Cardiac muscle cell (in vitro differentiated cells and primary cell): ENCODE results near the gene GDPD5. TPM values are rescaled to one million over a fixed set of nuclear protein-coding genes. Genes with fewer than 3 reads are reported as not detected.

Source experiments
- DNase-seq, 2 donors: peaks; one replicate each; pipeline versions ENCODE4 v3.0.0 to v3.0.0-alpha.2; 2010 to 2017; ENCODE audit warnings: low read depth in 1 of 2, low spot score in 1 of 2
- H3K27ac ChIP-seq: fragments of 200-600 bp; sonication (generic); 2 replicates; pipeline ENCODE4 v1.5.1; 2016
- H3K27me3 ChIP-seq: fragments of 200-600 bp; sonication (generic); 2 replicates; pipeline ENCODE4 v1.6.0; 2016; ENCODE audit warnings: control low read depth
- H3K36me3 ChIP-seq: fragments of 200-600 bp; sonication (generic); 2 replicates; pipeline ENCODE4 v1.5.1; 2016; ENCODE audit warnings: control low read depth
- H3K4me1 ChIP-seq: fragments of 200-600 bp; sonication (generic); 2 replicates; pipeline ENCODE4 v1.8.1; 2017; ENCODE audit warnings: low read depth, mild to moderate bottlenecking, mixed run types
- H3K4me3 ChIP-seq: fragments of 200-600 bp; sonication (generic); 2 replicates; pipeline ENCODE4 v1.5.1; 2016; ENCODE audit warnings: mild to moderate bottlenecking
- H3K9me3 ChIP-seq: fragments of 200-600 bp; sonication (generic); 2 replicates; pipeline ENCODE4 v1.5.1; 2017; ENCODE audit warnings: low read depth, mild to moderate bottlenecking, control low read depth
- polyA plus RNA-seq: library from polyadenylated mRNA; unstranded; fragments of >200 nt; fragmentation: Nextera tagmentation; extraction: Ambion mirVana; gene quantifications from 2 replicates; pipeline ENCODE4 v1.2.1, GENCODE V29; 2016
- total RNA-seq: library from RNA; depleted of rRNA; stranded (reverse); fragments of >200 nt; gene quantifications from 2 replicates; pipeline ENCODE4 v1.2.3, GENCODE V29; 2016
- TF ChIP-seq, protein P1 (sequence below): IDR thresholded peaks from 2 replicates; pipeline ENCODE4 v1.5.1; 2012; ENCODE audit warnings: low read depth, mild to moderate bottlenecking, low read length

Gene GDPD5
- total and polyA plus RNA-seq, 2 experiments from 2014 or later, result 6.6 to 19.4 TPM

DNA sequence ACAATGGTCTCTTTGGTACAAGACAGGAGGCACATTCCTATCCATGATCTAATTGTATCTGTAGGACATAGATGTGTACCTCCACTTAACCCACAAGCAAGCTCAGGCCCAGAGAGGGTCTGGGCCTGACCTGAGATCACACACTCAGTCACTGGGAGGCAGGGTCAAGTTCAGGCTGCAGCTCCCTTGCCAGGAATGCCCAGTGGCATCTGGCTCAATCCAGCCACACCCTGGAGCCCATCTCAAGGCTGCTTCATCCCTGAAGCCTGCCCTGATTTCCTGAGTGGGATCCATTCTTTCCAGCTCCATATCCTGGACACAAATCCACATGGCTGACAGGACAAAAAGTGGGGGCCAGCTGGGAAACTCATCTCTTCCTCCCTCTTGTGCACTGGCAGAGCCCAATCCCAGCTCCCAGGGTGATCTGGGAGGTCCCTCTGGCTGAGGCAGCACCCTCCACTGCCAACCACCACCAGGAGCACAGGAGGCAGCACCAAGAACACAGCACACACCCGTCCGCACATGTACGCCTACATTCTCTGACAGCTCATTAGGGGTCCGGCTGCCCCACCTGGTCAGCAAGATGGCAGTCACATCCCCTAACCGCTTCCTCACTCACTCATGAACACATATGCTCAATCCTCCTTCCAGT lies 53.5 kb downstream of the GDPD5 start:
- H3K4me1 ChIP-seq, result peaks cover 14% of the 10 kb centered on the region
- no peak for DNase-seq
- TF ChIP-seq, protein P1, sequence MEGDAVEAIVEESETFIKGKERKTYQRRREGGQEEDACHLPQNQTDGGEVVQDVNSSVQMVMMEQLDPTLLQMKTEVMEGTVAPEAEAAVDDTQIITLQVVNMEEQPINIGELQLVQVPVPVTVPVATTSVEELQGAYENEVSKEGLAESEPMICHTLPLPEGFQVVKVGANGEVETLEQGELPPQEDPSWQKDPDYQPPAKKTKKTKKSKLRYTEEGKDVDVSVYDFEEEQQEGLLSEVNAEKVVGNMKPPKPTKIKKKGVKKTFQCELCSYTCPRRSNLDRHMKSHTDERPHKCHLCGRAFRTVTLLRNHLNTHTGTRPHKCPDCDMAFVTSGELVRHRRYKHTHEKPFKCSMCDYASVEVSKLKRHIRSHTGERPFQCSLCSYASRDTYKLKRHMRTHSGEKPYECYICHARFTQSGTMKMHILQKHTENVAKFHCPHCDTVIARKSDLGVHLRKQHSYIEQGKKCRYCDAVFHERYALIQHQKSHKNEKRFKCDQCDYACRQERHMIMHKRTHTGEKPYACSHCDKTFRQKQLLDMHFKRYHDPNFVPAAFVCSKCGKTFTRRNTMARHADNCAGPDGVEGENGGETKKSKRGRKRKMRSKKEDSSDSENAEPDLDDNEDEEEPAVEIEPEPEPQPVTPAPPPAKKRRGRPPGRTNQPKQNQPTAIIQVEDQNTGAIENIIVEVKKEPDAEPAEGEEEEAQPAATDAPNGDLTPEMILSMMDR, result no peak

DNA sequence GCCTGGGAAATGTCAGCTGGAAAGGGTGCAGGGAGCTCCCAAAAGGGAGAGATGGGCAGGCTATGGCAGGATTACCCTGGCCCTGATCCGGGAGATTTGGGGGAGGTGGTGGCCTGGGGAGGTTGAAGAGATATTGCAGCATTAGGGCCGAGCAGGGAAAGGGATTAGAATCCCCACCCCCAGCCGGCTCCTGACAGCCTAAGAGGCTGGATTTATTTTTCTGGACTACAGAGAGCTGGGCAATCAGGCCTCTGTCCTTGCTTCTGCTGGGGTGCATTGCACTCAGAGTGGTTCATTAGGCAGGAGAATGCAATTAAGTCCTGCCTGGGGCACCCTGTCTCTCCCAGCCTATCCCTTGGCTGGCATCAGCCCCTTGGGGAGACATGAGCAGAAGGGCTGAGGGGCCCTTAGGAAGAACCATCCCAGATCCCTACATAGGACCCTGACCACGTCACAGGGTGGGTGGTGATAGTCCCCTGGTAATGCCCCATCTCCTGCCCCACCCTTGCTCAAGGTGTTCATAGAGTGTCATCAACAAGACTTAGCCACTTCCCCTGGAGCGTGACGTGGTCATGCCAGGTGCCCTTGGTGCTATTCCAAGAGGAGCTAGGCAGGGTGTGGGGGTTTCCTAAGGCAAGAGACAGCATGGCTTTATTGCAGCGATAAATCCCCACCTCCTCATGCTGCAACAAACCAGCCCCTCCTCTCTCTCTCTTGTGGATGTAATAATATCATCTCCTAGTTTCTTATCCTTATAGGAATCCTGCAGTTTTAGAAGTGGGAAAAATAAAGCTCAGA lies 54.4 kb downstream of the GDPD5 start:
- Histone ChIP-seq H3K36me3 (no peaks in the 10 kb centered on the region), H3K4me1 (peaks cover 6% of the 10 kb centered on the region), H3K4me3 (no peak overlapping the region), H3K27ac (no peak overlapping the region), H3K27me3 (no peaks in the 10 kb centered on the region), H3K9me3 (no peaks in the 10 kb centered on the region)
- TF ChIP-seq, protein P1, result no peak
- no peak for DNase-seq

More for the DNA sequence above, 53.5 kb downstream of the GDPD5 start:
- no peak overlapping the region for H3K27ac ChIP-seq
- no peaks in the 10 kb centered on the region for H3K36me3 ChIP-seq
- H3K9me3 ChIP-seq, result no peaks in the 10 kb centered on the region
- H3K4me3 ChIP-seq, result no peak overlapping the region
- H3K27me3 ChIP-seq, result no peaks in the 10 kb centered on the region

DNA sequence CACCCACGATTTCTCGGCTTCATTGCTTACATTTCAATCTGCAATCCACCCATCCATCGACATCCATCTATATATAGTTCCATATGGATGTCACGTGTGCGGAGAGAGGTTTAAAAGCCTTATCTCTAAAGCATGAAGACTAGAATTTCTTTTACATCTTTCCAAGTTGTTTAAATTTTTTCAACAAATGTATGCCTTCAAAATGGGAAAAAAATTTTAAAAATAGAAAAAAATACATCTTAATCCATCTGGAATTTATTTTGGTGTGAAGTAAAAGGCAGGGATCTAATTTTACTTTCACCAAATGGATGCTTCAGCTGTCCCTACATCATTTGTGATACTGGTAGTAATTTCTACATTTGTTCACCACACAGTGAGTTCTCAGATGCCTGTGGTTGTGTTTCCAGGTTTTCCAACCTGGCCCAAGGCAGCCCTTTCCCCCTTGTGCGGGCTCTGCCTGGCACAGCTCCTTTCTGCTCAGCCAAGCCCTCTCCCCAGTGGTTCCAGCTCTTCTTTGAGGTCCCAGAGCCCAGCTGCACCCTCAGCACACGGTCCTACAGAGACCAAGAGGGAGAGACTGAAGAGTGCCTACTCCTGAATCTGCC lies 55.2 kb downstream of the GDPD5 start:
- no peaks in the 10 kb centered on the region for H3K9me3 ChIP-seq
- TF ChIP-seq, protein P1, result no peak
- H3K36me3 ChIP-seq, result no peaks in the 10 kb centered on the region
- H3K4me3 ChIP-seq, result no peak overlapping the region
- no peak overlapping the region for H3K27ac ChIP-seq
- no peaks in the 10 kb centered on the region for H3K27me3 ChIP-seq
- H3K4me1 ChIP-seq, result peaks cover 4% of the 10 kb centered on the region
- no peak for DNase-seq

DNA sequence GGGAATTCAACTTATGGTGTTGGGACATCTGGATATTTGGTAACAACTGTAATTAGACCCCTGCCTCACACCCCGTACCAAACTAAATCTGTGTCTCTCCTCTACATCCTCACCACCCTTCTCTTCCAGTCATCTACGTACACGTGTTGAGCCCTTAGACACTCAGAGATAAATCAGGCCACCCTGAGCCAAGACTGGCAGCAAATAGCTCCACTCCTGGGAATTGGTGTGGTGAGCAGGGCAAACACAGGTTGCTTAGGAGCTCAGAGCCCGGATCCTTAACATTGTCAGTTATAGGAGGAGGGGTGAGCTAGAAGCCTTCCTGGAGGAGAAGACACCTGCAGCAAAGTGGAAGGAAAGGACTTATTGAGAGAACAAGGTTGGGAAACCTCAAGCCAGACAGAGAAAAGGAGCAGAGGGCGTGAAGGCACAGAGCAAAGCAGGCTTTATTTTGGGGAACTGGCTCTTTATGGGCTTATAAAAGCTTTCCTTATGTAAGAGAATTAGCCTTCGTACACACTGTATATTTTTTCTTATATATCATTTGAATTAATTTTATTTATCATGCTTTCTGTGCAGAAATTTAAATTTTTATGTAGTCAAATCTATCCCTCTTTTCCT lies 55.8 kb downstream of the GDPD5 start:
- DNase-seq, result no peak
- Histone ChIP-seq H3K4me1 (peaks cover 4% of the 10 kb centered on the region), H3K27ac (no peak overlapping the region), H3K27me3 (no peaks in the 10 kb centered on the region), H3K9me3 (no peaks in the 10 kb centered on the region), H3K36me3 (no peaks in the 10 kb centered on the region), H3K4me3 (no peak overlapping the region)
- TF ChIP-seq, protein P1, result no peak

DNA sequence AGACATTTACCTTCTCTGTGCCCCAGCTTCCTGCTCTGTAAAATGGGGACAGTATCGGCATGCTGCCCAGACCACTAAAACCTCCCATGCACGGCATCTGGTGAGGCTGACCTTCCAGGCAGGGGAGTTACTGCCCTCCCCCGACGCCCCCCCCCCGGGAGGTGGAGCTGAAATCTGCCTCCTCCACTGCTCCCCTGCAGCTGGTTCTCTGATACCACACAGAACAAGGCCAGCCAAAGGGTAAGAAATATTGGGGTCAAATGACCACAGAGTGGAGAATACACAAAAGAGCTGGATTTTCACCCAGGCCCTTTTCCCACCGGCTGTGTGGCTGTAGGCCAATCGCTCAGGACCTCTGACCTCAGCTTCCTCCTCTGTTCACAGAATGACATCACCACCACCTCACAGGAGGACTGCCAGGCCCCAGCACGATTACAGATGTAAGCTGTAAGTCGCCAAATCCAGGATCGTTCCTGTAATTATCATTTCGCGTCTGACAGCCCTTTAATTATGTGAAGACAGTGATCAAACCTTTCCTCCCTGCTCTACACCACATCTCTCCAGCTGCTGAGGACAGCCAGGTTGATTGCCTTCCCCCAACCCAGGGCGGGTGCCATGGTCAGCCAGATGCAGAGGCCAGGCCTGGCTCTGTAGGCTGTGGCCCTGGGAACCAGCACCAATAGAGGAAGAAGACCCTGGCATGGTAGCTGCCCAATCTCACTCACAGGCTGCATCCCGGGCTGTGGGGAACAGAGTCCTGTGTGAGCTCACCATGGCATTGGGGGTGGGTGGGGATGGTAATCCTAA lies 57.0 kb downstream of the GDPD5 start:
- Histone ChIP-seq H3K9me3 (no peaks in the 10 kb centered on the region), H3K27ac (no peak overlapping the region), H3K4me1 (peaks cover 4% of the 10 kb centered on the region), H3K36me3 (no peaks in the 10 kb centered on the region), H3K4me3 (no peak overlapping the region), H3K27me3 (no peaks in the 10 kb centered on the region)
- TF ChIP-seq, protein P1, result no peak
- DNase-seq, result peak in 1 of 2 donors; percentile 93
